Smooth muscle cell (in vitro differentiated cells): Measurements from ENCODE around the gene CAPZB. TPM values are rescaled to one million over a fixed set of nuclear protein-coding genes. Genes with fewer than 3 reads are reported as not detected.

ENCODE experiments used
- DNase-seq: peaks from one replicate; lab custom pipeline; 2025; ENCODE audit not compliant: unreplicated experiment; lab: John Stamatoyannopoulos, UW
- H2AFZ ChIP-seq: fragments of 200-600 bp; sonication (generic); 2 replicates; pipeline ENCODE4 v1.6.0; 2016; ENCODE audit warnings: antibody characterized with exemption, low read depth, mild to moderate bottlenecking
- H3F3A ChIP-seq: fragments of 200-600 bp; sonication (generic); 2 replicates; pipeline ENCODE4 v1.6.0; 2017; ENCODE audit warnings: antibody characterized with exemption, low read depth
- H3K27ac ChIP-seq: fragments of 200-600 bp; sonication (generic); 2 replicates; pipeline ENCODE4 v1.5.1; 2016; ENCODE audit warnings: low read depth, mild to moderate bottlenecking
- H3K27me3 ChIP-seq: fragments of 200-600 bp; sonication (generic); 2 replicates; pipeline ENCODE4 v1.6.1; 2016; ENCODE audit warnings: low read depth, mild to moderate bottlenecking
- H3K36me3 ChIP-seq: fragments of 200-600 bp; sonication (generic); 2 replicates; pipeline ENCODE4 v1.5.1; 2016; ENCODE audit warnings: low read depth
- H3K4me1 ChIP-seq: fragments of 200-600 bp; sonication (generic); 2 replicates; pipeline ENCODE4 v1.5.1; 2016; ENCODE audit warnings: low read depth
- H3K4me2 ChIP-seq: fragments of 200-600 bp; sonication (generic); 2 replicates; pipeline ENCODE4 v1.6.0; 2016; ENCODE audit warnings: mild to moderate bottlenecking
- H3K4me3 ChIP-seq: fragments of 200-600 bp; sonication (generic); 2 replicates; pipeline ENCODE4 v1.5.1; 2016; ENCODE audit warnings: mild to moderate bottlenecking
- H3K79me2 ChIP-seq: fragments of 200-600 bp; sonication (generic); 2 replicates; pipeline ENCODE4 v1.6.0; 2016; ENCODE audit warnings: low read depth, mild to moderate bottlenecking
- H3K9ac ChIP-seq: fragments of 200-600 bp; sonication (generic); 2 replicates; pipeline ENCODE4 v1.6.0; 2016; ENCODE audit warnings: low read depth
- H3K9me3 ChIP-seq: fragments of 200-600 bp; sonication (generic); replicated peaks from 2 replicates; pipeline ENCODE4 v1.5.1; 2016; ENCODE audit warnings: low read depth
- H4K20me1 ChIP-seq: fragments of 200-600 bp; sonication (generic); 2 replicates; pipeline ENCODE4 v1.6.0; 2016; ENCODE audit warnings: low read depth
- CTCF ChIP-seq: fragments of 200-600 bp; sonication (generic); IDR thresholded peaks from 2 replicates; pipeline ENCODE4 v1.5.1; 2017; ENCODE audit warnings: borderline replicate concordance, mild to moderate bottlenecking, antibody characterized with exemption; ENCODE audit not compliant: insufficient read depth, poor library complexity, severe bottlenecking
- WGBS: methylation state at CpG from one replicate; pipeline ENCODE4 v1.1.7; 2016; ENCODE audit warnings: low lambda C conversion rate; 5-methylcytosine and 5-hydroxymethylcytosine counted together
- polyA plus RNA-seq: library from polyadenylated mRNA; unstranded; fragments of >200 nt; fragmentation: Nextera tagmentation; extraction: Ambion mirVana; gene quantifications from 2 replicates; pipeline ENCODE4 v1.2.1, GENCODE V29; 2016
- total RNA-seq: library from RNA; depleted of rRNA; stranded (reverse); fragments of >200 nt; gene quantifications from 2 replicates; pipeline ENCODE4 v1.2.3, GENCODE V29; 2014

Gene CAPZB
- total and polyA plus RNA-seq, 2 experiments from 2014 or later = 205 to 405 TPM

- no peak for TF ChIP-seq CTCF
- H3K27me3 ChIP-seq = no peaks in the 10 kb centered on the region
- H3K4me1 ChIP-seq = peaks cover 3% of the 10 kb centered on the region
- H2AFZ ChIP-seq = no peak overlapping the region
- H3F3A ChIP-seq = no peaks in the 10 kb centered on the region
- H3K4me2 ChIP-seq = peak overlapping the region; percentile 97
- H3K36me3 ChIP-seq = no peaks in the 10 kb centered on the region
- H3K79me2 ChIP-seq = peaks cover 4% of the 10 kb centered on the region
- DNase-seq = no peak
- H3K9me3 ChIP-seq = no peaks in the 10 kb centered on the region
- no peak overlapping the region for H3K27ac ChIP-seq
- no peak overlapping the region for H3K9ac ChIP-seq
- peaks cover 37% of the 10 kb centered on the region for H4K20me1 ChIP-seq
- no peak overlapping the region for H3K4me3 ChIP-seq
- WGBS = 90% methylated on average over 4 of the region's 4 CpGs
Measured at GRCh38 chr1:19313636-19313959, 171.7 kb downstream of the CAPZB start.

GRCh38 chr1:19312782-19313635, 172.3 kb downstream of the CAPZB start:
- TF ChIP-seq CTCF = no peak
- H4K20me1 ChIP-seq = peaks cover 37% of the 10 kb centered on the region
- H3F3A ChIP-seq = no peaks in the 10 kb centered on the region
- H3K9ac ChIP-seq = peak overlapping the region; percentile 96
- peak overlapping the region; percentile 94 for H3K4me3 ChIP-seq
- H3K4me1 ChIP-seq = peaks cover 3% of the 10 kb centered on the region
- no peaks in the 10 kb centered on the region for H3K36me3 ChIP-seq
- H3K27ac ChIP-seq = peak overlapping the region; percentile 93
- 54% methylated on average over 20 of the region's 20 CpGs for WGBS
- H2AFZ ChIP-seq = peak overlapping the region; percentile 56
- H3K4me2 ChIP-seq = peak overlapping the region; percentile 97
- no peak for DNase-seq
- no peaks in the 10 kb centered on the region for H3K9me3 ChIP-seq
- no peaks in the 10 kb centered on the region for H3K27me3 ChIP-seq
- H3K79me2 ChIP-seq = peaks cover 4% of the 10 kb centered on the region

DNA sequence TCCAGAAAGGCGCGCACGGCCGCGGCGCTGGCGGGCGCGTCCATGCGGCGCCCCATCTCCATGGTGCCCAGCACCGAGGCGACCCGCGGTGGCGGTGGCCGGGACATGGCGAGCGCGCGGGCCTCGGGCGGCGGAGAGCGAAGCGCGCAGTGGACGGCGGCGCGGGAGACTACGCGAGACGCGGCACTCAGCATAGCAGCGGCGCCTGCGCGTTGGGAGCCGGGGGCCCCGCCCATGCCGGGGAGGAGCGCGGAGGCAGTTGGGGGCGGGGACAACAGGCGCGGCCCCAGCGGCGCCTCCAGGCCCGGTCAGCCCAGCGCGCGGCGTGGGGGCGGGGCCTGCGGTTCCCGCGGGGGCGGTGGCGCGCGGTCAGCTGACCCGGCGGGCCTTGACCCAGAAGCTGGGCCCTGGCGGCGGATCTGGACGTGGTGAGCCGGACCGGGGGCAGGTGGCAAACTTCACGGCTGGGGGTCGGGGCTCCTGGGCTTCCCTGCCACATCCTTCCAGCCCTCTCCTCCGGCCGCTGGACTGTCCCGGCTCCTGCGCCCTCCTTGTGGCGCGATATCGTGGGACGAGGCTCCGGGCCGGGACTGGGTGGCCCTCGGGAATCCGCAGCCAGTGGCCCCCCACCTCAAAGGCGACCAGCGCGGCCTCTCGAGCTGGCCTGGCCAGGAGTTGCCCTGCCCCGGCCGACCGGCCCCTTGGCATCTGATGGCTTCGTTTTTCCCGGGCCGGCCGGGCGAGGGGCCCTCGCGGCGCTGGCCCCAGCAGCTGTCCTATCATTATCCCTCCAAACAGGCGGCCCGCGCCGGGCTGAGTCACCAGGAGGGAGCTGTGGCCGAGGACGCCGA, 173.2 kb downstream of the CAPZB start, which contains the start of the genes AKR7A2 and SLC66A1:
TSS of gene AKR7A2 (minus strand) at position 214 of the 851 bp plus-strand sequence. CDS start at position 194, 20 bp downstream.
TSS of gene SLC66A1 (plus strand) at position 396 of the 851 bp plus-strand sequence. CDS start 5,352 bp downstream, outside the sequence.
- peak; percentile 75 for DNase-seq
- Histone ChIP-seq H2AFZ (peak within 1 kb of the TSS; percentile 62), H3K27me3 (no peaks in the 10 kb centered on the region), H3K36me3 (no peaks in the 10 kb centered on the region), H3F3A (no peaks in the 10 kb centered on the region), H3K4me3 (peak within 1 kb of the TSS; percentile 94), H4K20me1 (peaks cover 32% of the 10 kb centered on the region), H3K4me2 (peak within 1 kb of the TSS; percentile 97), H3K79me2 (peaks cover 4% of the 10 kb centered on the region), H3K4me1 (peaks cover 3% of the 10 kb centered on the region), H3K27ac (peak within 1 kb of the TSS; percentile 93), H3K9ac (peak within 1 kb of the TSS; percentile 96), H3K9me3 (no peaks in the 10 kb centered on the region)
- WGBS = under 1% methylated on average over 86 of the region's 105 CpGs
- no peak for TF ChIP-seq CTCF
